HuH-7.5 (cell line): ENCODE measurements around the gene TFEB.

ENCODE experiments used
- DNase-seq: peaks from one replicate; pipeline ENCODE4 v3.0.0; 2011; ENCODE audit warnings: low spot score

The TFEB gene

DNA sequence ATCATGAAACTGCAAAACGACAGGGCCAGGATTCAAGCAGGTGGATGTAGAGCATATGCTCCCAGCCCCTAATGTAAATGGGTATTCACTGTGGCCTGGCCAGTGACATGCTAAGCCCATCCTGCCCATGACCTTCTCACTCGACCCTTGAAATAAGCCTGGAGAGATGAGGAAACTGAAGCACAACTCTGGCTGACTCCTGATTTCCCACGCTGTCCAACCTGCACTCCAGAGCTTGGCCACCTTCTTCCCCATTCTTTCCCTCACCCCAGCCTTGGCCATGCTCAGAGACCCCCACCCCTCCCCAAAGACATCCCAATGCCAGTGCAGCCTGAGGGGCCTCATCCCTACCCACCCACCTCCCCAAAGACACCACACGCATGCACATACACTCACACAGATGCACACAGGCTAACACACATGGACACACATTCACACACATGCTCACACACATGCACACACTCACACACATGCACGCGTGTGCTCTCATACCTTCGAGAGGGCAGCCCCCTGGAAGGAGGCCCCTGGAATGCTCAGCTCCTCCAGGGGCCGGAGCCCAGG is 12.4 kb downstream of the TFEB start:
- no peak for DNase-seq

DNA sequence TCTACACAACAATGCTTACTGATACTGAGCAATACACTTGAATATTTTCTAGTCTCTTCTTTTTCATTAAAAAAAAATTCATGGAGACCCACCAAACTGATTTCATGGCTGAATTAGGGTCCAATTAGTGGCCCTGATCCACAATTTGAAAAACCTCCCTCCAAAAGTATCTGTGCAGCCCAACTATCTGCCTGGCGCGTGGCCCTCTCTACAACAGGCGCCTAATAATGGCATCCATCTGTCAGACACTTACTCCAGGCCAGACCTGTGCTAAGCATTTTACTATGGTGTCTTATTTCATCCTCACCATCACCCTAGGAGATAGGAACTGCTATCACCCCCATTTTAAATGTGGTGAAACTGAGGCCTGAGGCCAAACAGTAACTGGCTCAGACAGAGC is 14.0 kb downstream of the TFEB start:
- no peak for DNase-seq

DNA sequence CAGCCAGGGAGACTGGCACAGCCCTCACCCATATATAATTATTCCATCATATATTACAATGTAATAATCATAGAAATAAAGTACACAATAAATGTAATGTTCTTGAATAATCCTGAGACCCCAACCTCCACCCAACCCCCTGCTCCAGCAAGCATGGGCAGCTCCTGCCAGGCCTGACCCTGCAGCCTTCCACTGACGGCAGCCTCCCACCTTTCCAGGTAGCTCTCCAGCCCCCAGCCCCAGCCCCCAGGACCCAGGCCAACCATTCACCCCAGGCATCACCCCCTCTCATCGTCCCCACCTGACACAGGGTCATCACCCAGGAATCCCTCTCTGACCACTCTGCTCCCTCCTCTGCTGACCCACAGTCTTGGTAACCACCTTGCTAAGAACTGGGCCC is 14.6 kb downstream of the TFEB start:
- no peak for DNase-seq

DNA sequence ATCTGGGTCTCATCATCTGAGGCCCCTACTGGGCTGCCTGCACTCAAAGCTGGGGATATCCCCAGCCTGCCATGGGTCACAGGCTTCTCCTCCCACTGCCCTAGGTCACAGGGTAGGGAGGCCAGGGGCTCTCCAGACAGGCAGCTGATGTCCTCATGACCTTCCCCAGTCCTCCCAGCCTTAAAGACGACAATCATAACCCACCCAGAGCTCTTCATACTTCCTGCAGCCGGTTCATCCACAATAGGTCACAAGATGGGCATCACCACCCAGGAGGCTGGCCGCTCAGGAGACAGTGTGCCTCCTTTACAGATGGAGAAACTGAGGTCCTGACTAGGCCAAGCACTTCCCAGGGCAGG is 15.2 kb downstream of the TFEB start:
- no peak for DNase-seq

DNA sequence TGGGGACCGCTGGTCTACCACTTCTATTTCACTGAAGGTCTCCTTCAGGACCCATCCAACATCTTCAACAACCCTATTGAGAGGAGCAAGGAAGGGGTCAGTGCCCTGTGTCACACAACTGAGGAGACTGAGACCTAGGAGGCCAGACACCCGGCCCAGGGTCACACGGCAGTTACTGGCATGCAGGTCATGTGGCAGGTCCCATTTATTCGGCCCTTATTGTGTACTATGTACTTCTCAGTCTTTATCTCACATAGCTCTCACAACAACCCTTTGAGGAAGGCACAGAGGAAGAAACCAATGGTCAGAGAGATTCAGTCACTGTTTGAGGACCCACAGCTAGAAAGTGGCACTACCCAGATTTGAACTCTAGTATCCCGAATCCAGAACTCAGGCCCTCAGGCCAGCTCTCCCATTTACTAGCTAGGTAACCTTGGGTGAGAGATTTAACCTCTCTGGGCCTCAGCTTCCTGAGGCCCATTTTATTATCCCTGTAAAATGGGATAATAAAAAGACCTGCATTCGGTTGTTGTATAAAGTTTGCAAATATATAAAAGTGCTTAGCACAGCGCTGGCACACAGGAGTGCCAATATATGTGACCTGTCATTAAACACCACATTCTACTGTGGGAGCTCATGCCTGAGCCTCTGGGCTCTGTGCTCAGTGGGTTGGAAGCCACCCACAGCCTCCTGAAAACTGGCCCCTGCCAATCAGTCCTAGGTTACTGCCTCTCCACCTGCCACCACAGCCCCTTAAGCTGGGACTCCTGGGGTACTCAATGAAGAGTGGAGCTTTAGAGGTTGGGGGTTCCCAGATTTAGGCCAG is 15.8 kb downstream of the TFEB start:
- DNase-seq = no peak

DNA sequence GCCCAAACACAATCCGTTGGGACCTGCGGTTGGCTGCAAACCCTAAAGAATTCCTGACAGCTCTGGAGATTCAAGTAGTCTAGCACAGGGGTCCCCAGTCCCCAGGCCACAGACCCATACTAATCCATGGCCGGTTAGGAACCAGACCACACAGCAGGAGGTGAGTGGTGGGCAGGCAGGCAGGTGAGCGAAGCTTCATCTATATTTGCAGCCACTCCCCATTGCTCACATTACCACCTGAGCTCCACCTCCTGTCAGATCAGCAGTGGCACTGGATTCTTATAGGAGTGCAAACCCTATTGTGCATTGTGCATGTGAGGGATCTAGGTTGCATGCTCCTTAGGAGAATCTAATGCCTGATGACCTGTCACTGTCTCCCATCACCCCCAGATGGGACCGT is 16.6 kb downstream of the TFEB start:
- DNase-seq = no peak

DNA sequence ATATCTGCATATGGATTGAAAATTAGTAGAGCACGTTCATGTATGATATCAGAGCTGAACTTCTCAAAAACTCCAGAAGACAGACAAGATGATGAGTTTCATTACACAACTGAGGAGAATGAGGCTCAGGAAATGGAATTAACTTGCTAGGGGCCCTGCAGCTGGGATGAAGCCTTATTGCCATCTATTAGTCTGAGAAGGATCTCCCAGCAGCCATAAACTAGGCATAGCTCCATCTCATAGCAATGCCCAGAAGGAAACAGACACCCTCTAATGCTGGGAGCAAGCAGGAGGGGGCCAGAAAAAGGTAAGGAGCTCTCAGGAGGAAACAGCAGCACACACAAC is 18.0 kb downstream of the TFEB start:
- DNase-seq = no peak

DNA sequence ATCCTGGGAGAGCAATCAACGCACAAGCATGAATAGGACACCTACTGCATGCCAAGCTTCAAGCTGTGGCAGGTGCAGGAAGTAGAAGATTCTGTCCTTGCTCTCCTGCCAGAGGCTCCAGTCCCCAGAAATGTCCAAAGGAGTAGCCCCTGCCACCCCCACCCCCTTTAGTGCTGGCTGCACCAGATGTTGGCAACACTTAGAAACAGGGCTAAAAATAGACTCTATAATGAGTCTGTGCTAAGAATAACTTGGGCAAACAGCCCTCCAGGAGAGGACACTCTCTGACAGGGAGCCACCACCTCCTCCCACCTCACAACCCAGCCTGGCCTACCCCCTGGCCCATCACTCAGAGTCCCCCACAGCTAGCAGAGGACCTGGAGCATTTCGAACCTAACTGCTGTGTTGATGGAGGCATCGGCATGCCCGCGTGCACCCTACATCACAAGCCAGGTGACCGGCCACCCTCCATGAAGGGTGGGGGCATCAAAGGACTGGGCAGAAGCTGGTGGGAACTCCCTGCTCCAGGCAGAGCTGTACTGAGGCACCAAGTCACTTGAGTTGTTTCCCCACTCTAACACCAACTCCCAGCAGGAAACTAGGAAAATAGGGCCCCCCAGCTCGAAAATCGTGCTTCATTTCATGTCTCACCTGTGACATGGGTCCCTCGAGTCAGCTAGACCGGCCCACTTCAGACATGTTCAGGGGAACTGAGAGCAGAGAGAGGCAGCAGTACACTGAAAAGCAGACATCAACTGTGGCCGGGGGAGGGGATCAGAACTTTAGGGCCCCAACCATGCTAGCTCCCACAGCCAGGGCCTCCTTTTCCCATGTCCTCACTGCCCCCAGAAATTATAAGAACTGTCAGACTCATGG is 18.7 kb downstream of the TFEB start:
- DNase-seq = no peak

DNA sequence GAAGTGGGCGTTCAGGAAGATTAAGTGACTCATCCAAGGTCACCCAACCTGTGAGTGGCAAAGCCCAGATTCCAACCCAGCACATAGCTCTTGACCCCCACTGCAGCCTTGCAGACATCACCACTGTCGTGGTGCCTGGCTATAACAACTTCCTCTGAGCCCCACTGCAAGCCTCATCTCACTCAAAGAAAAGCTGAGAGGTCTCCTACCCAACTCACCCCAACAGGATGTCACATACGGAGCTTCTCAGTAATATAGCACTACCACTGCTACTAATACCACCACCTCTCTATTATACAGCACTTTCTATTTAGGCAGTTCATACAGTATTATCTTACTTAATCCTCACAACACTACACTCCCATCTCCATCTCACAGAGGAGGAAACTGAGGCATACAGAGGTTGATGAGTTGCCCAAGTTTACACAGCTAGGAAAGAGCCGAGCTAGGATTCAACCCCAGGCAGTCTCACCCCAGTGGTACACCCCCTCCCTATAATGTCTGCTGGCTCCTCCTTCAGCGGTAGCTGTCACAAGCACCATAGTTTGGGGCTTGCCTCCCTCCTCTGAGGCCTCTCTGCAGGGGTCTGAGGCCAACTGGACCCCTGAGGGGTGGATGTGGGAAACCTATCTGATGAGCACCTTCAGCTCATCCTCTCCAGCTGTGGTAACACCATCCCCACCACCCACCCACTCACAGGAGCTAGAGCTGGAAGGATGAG is 19.5 kb downstream of the TFEB start:
- DNase-seq = no peak

DNA sequence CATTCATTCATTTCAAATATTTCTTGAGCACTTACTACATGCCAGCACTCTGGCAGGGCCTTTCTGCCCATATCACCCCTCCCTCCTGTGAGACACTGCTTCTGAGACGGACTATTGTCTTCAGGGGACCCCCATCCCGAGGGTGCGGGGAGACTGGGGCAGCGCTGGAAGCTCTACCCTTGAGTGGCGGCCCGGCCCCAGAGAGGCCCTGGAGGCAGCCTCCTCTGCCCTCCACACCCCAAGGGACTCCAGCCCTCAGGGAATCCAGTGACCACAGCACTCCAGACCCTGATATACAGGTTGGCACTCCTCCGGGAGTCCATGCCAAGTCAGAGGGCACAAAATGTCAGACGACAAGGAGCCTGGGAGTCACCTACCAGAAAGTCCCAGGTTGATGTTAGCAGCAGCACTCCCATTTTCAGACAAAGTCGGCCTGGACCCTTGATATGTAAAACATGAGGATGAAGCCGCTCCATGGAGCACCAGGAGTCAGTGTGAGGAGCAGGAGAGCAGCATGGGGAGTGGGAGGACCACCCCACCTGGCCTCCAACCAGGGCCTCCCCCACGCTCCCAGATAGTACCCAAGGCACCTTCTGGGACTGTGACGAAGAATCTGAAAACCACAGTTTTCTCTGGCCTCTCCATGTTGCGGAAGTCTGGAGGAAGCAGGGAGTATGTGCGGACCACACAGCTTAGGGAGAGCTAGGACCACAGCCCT is 20.7 kb downstream of the TFEB start:
- DNase-seq = no peak

DNA sequence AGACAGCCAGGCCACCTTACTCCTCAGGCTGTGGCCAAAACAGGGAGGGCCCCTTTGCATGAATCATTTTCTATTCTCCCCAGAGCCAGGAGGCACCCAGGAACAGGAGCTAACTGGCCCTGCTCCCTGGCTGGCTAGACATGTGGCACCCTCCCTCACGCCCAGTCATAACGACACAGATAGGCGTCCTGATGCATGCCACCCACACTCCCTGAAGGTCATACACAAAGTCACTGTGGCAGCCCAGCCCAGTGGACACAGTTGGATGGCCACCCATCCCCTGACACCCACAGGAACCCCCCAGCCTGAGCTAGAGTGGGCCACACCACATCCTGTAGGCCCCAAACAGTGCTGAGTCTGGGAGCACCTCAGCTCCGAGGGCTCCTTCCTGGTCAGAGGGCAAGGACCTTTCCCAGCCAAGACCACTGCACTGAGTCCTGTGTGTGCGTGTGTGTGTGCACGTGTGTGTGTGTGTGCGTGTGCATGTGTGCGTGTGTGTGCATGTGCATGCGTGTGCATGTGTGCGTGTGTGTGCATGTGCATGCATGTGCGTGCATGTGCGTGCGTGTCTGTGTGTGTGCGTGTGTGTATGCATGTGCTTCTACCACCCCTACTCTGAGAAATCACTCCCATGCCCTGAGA is 21.6 kb downstream of the TFEB start:
- DNase-seq = no peak

DNA sequence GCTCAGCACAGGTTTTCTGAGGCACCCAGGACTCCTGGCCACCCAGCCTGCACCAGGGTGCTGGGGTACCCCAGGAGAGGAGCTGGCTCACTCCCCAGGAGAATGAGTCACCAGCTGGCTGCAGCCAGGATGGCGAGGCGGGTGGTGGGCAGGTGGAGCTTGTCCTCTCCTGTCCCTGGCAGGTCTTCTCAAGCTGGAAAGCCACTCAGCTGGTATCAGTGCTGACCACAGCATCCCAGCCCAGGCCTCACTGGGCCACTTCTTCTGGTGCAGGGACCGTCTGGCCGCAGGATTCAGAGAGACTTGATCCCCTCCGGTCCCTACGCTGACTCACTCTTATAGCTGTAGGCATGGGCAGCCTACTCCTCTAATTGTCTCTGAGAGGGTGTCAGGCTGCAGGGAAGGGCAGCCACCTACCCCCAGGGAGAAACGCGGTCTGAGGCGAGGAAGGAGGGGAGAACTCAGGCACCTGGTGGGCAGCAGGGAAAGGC is 22.2 kb downstream of the TFEB start:
- DNase-seq = no peak

DNA sequence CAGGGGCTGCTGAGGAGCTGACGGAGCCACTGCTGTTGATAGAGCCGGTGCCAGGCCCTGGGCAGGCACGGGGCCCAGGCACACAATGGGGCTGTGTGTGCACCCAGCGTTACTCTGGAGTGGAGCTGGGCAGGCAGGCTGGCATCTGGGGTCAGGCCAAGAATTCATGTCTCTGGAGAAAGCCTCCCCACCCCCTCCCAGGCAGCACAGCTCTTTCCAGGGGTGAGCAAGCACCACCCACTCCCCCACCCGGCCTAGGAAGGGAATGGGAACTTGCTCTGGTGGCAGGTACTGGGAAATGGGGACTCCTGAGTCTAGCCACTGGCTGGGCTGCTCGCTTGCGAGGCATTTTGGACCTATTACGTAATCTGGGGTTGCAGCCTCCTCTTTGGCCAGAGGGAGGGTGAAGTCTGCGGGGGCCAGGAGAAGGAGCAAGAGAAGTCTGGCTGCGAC is 22.7 kb downstream of the TFEB start:
- DNase-seq = no peak

DNA sequence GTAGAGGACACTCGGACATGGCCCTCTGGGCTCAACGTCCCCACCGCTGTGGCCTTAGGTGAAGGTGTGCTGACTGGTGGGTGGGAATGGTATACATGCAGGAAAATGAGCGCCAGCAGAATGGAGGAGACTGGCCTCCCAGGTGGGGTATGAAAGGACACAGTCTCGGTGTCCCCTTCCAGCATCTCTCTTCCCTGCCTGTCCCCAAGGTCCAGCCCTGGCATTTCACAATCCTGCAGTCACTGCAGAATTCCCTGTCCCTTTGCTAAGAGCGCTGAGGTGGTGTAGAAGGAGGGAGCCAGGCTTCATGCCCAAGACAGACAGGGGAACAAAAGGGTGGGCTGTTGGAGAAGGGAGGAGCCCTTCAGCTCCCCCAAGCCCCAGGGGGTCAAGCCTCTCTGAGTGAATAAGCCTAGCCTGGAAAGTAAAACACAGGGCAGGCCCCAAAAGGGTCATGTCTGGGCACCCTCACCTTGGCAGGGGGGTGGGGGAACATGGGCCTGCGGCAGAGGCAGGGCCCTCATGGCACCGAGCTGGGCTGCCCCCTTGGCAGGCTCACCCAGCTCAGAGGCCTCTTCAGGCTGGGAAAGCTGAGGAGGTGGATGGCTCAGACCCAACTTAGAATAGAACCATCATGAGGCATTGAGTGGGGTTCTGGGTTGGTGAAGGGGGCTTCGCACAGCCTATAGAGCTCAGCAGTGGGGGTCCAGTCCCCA is 23.9 kb downstream of the TFEB start:
- no peak for DNase-seq

DNA sequence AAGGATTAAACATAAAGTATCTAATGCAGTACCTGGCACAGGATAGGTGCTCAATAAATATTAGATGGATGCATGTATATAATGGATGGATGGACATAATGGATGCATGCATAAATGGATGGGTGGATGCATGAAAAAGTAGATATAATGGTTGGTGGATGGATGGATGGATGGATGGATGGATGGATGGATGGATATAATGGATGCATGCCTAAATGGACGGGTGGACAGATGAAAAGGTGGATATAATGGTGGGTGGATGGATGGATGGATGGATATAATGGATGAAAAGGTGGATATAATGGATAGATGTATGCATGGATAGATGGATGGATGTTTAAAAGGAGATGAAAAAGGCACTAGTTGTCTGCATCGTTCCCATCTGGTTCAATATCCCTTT is 26.0 kb downstream of the TFEB start:
- no peak for DNase-seq

DNA sequence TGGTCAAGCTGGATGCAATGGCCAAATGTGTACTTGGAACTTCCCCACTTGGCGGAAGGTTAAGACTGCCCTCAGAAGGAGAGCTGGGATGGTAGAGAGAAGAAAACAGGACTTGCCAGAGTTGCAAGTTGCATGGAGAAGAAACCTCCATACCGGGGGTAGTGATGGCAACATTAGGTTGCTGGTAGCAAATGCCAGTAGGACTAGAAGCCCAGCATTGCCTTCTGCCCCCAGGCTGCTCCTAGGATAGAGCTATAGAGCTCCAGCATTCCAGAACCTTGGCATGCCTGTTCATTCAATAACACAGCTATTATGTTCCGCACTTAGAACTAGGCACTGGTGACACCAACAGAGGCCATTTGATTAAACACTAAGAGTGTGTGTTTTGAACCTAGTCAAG is 26.6 kb downstream of the TFEB start:
- DNase-seq = no peak

DNA sequence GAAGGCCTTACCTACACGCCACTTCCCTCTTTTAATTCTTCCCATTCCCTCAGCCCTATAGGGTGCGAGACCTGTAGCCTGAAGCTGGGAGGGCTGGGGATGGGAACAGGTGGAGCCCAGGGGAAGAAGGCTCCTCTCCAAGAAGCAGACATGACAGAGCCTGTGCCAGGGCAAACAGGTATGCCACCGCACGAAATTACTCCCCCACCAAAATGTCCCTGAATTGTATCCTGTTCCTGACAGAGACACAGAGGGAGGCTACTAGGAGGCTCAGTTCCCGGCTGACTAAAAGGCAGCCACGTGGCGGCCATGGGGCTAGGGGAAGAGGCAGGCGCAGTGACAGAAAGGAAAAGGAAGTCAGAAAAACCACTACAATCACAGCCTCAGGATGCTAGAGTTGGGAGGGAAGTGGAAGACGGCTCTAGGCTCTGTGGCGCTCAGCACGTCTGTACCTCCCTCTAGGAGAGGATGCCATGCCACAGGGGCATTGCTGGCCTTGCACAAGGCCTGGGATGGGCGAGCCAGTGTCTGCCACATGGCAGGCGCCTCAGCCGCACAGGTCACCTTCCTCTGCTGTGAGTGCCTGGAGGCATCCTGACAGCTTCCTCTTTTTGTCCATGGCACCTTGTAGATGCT is 27.7 kb downstream of the TFEB start:
- no peak for DNase-seq

DNA sequence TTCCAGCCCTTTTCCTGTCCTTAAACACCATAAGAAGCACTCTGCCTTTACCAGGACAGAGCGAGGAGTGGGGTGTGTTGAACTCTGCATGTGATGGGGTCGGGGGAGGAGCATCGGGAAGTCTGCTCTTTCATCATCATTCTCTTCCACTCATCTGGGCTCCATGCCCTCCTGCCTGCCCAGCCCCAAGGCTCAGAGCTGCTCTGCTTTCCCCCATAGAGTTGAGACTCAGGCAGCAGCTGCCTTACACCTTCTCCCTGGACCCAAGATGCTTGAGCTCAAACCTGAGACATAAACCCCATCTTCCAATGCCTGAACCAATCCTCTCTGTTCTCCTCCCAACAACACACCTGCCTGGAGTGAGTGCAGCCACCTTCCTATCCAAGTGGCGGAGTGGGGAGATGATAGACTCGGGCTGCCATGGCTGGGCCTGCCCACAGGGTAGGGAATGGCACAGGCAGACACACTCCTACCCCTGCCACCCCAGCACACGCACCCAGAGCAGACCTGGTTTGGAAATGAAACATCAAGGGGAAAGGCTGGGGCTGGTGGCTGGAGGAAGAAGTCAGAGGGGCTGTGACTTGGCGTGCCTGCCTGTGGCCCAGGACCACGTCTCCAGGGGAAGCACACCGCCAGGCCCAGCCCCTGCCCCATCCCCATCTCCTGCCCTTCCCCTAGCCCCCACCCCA is 28.4 kb downstream of the TFEB start:
- no peak for DNase-seq
